Epithelial cell of prostate (primary cell): ENCODE results near the gene COL5A3.
"Not testable (repeated sequence)": the region's sequence is repeated elsewhere in the genome, so short reads cannot be mapped to it uniquely, and the experiment has no call there.

ENCODE experiments used
- DNase-seq: peaks from one replicate; pipeline ENCODE4 v3.0.0-alpha.2; 2011; ENCODE audit warnings: low read depth, low spot score
- H3K27ac ChIP-seq: fragments of 450-650 bp; 2 replicates; pipeline ENCODE4 v1.5.1; 2017; ENCODE audit warnings: mild to moderate bottlenecking

Gene COL5A3

GRCh38 chr19:10010247-10010691, at the start of gene COL5A3:
Gene COL5A3, minus strand, starts transcription at chr19:10010504. Its CDS starts 119 bp downstream, at chr19:10010385.
- H3K27ac ChIP-seq = no peak within 1 kb of the TSS
- DNase-seq = no peak

DNA sequence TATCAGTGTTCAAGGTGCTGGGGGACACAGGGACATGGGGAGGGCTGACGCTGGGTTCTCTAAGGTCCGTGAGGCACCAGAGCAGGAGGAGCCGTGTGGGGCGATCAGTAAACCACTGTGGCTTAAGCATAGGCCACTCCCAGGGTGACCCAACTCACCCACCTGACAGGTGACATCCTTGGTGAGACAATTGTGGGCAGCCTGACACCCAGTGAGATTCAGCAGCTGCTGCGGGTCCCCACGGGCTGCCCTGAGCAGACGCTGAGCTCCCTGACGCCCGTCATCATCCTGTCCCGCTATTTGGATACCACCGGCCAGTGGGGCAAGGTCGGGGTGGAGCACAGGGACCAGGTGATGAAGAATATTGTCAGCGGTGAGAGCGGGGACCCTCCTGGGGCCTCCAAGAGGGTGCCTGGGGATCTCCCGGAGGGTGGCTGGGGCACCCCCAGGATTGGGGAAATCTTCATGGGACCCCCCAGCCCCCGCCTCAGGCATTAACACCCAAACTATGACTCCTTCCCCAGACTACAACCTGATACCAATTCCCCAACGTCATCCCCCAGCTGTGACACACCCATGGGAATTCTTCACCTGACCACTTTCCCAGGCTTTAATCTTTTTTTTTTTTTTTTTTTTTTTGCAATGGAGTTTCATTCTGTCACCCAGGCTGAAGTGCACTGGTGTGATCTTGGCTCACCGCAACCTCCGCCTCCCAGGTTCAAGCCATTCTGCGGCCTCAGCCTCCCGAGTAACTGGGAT, 42.5 kb upstream of the COL5A3 start:
- H3K27ac ChIP-seq = no peak overlapping the region
- DNase-seq = no peak

GRCh38 chr19:10049626-10050025, 39.3 kb upstream of the COL5A3 start:
- no peak overlapping the region for H3K27ac ChIP-seq
- DNase-seq = no peak

- no peak for DNase-seq
- no peak overlapping the region for H3K27ac ChIP-seq
These were observed 35.1 kb upstream of the COL5A3 start for GRCh38 chr19:10045371-10045770.

GRCh38 chr19:10044390-10044789, 34.1 kb upstream of the COL5A3 start:
- no peak for DNase-seq

DNA sequence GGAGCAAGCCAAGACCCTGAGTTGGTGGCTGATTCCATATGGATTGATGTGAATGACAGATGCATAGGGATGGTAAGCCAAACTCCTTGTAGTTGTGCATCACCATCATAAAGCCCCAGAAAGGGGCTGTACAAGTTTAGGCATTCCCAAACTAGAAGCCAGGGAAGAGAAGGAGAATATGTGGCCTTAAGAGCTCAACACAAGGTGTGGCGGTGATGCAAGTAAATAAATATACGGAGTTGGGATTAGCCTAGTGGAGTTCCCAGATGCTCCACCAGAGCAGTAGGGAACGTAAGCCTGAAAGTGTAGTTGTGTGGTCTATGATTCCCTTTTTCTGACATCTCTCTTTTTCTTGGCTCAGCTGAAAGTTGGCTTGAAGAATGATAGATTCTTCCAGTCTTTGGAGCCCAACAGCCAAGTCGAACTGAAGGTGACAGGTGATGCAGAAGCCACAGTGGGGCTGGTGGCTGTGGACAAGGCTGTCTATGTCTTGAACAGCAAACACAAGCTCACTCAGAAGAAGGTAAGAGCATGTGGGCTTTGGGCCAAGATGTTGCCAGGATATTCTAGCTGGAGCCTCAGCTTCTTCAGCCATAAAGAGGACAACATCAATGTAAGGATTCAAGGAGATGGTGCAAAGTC, 33.1 kb upstream of the COL5A3 start:
- DNase-seq = no peak
- H3K27ac ChIP-seq = no peak overlapping the region

More at GRCh38 chr19:10044390-10044789, 34.1 kb upstream of the COL5A3 start:
- no peak overlapping the region for H3K27ac ChIP-seq

GRCh38 chr19:10037809-10038208, 27.5 kb upstream of the COL5A3 start:
- H3K27ac ChIP-seq = no peak overlapping the region
- no peak for DNase-seq

- no peak overlapping the region for H3K27ac ChIP-seq
- no peak for DNase-seq
These were observed 27.1 kb upstream of the COL5A3 start for GRCh38 chr19:10037367-10037766.

- no peak for DNase-seq
- no peak overlapping the region for H3K27ac ChIP-seq
These were observed 26.3 kb upstream of the COL5A3 start for GRCh38 chr19:10036601-10037071.

GRCh38 chr19:10033614-10034013, 23.3 kb upstream of the COL5A3 start:
- no peak overlapping the region for H3K27ac ChIP-seq
- DNase-seq = no peak

GRCh38 chr19:10027158-10027997, 17.1 kb upstream of the COL5A3 start:
- H3K27ac ChIP-seq = no peak overlapping the region
- DNase-seq = peak; percentile 54

DNA sequence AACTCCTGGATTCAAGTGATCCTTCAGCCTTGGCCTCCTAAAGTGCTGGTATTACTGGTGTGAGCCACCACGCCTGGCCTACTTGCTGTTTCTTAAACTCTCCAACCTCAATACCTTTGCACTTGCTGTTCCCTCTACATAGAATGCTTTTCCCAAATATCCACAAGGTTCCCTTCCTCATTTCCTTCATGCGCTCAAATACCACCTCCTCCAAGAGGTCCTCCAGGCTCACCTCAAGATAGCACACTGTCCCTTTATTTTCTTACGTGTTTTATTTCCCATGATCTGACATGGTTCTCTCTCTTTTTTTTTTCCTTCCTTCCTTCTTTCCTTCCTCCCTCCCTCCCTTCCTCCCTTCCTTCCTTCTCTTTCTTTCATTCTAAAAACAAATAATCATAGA, 16.4 kb upstream of the COL5A3 start:
- DNase-seq = no peak
- H3K27ac ChIP-seq = no peak overlapping the region

DNA sequence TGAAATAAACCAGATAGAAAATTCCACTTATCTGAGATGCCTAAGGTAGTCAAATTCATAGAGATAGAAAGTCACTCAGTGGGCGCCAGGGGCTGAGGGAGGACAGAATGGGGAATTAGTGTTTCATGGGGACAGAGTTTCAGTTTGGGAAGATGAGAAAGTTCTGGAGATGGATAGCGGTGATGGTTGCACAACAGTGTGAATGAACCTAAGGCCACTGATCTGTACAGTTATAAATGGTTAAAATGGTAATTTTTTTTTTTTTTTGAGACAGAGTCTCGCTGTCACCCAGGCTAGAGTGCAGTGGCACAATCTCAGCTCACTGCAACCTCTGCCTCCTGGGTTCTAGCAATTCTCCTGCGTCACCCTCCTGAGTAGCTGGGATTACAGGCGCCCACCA, 12.8 kb upstream of the COL5A3 start:
- DNase-seq = not testable (repeated sequence)

DNA sequence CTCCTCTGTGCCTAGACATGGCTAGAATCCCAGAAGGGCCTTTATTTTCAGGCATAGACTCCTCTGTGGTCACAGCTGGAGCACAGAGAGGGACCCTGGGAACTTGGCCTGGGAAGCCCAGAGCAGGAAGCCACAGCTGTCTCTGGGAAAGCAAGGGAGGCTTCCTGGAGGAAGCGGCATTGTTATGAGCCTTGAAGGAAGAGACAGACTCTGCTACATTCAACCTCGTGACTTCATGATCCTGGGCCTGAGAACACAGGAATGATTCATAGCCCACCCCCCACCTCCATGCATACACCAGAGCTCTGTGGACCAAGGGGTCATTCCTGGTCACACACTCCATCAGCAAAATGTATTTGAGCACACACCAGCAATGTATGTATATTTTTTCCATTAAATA, 11.6 kb upstream of the COL5A3 start:
- DNase-seq = no peak
- H3K27ac ChIP-seq = no peak overlapping the region

More for the DNA sequence above, 12.8 kb upstream of the COL5A3 start:
- not testable (repeated sequence) for H3K27ac ChIP-seq

DNA sequence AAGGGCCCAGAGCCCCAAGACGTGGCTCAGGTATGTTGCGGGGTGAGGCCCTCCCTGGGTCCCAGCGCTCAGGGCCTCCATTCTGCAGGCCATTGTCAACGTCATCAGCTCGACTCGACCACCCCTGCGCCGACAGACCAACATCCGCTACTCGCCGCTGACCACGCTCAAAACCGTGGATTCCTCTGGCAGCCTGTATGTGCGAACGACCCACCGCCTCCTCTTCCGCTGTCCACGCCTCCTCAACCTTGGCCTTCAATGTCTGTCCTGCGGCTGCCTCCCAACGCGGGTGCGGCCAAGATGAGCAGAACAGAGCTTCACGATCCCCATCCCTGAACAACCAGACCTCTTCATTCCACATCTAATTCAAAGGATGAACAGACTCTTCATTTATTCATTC, 11.1 kb upstream of the COL5A3 start:
- no peak overlapping the region for H3K27ac ChIP-seq
- no peak for DNase-seq

DNA sequence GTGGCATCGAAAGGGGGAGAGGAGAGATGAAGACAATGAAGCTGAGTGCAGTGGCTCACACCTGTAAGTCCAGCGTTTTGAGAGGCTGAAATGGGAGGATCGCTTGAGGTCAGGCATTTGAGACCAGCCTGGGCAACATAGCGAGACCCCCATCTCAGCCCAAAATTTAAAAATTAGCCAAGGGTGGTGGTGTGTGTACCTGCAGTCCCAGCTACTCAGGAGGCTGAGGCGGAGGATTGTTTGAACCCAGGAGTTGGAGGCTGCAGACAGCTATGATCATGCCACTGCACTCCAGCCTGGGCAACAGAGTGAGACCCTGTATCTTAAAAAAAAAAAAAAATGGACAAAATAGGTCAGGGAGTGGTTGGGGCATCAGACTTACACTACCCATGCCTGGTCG, 10.5 kb upstream of the COL5A3 start:
- H3K27ac ChIP-seq = no peak overlapping the region
- no peak for DNase-seq

GRCh38 chr19:10019246-10019645, 8.9 kb upstream of the COL5A3 start:
- no peak overlapping the region for H3K27ac ChIP-seq
- no peak for DNase-seq

GRCh38 chr19:10018786-10019185, 8.5 kb upstream of the COL5A3 start:
- H3K27ac ChIP-seq = no peak overlapping the region
- DNase-seq = no peak

GRCh38 chr19:10018263-10018662, 8.0 kb upstream of the COL5A3 start:
- no peak for DNase-seq
- no peak overlapping the region for H3K27ac ChIP-seq

DNA sequence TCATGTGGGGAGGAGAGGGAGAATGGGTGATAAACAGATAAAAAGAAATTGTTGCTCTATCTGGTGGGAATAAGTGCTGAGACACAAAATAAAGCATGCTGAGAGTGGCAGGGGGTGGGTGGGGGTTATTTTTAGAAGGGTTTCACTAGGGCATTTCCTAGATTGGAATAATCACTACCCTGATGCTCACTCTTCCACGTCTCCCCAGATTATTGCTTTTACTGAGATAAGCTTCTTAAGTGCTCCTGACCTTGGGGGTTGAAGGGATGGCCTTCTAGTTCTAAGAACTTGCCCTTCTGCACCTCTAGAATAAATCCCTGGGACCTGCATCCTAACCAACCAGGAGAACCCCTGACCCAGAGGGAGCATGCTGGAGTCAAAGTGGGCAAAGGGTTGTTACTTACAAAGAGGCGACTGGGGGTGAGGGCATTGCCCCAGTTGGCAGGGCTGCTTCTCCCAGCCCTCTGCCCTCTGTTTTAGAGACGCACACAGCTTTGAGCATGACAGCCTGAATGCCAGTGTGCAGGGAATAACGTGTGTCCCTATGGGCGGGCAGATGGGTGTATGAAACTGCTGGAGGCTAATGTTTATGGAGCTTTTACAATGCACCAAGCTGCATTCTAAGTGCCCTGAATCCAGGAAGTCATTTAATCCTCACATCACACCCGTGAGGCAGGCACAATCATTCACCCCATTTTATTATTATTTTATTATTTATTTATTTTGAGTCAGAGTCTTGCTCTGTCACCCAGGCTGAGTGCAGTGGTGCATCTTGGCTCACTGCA, 3.7 kb upstream of the COL5A3 start:
- no peak overlapping the region for H3K27ac ChIP-seq
- no peak for DNase-seq
